ENCODE data around the gene DAPK2.

Gene DAPK2

GRCh38 chr15:63939531-63940130 is 106.7 kb downstream of the DAPK2 start:
- no peak for DNase-seq

GRCh38 chr15:63938486-63939061 is 107.7 kb downstream of the DAPK2 start:
- DNase-seq: no peak

- DNase-seq: peak; percentile 46
Measured at GRCh38 chr15:63933522-63933921, 112.8 kb downstream of the DAPK2 start.

GRCh38 chr15:63931556-63931955 is 114.7 kb downstream of the DAPK2 start:
- no peak for DNase-seq

- DNase-seq: no peak
Measured at GRCh38 chr15:63930034-63930433, 116.3 kb downstream of the DAPK2 start.

GRCh38 chr15:63928185-63928842 is 118.0 kb downstream of the DAPK2 start:
- no peak for DNase-seq

GRCh38 chr15:63923993-63924950 is 122.0 kb downstream of the DAPK2 start:
- no peak for DNase-seq

GRCh38 chr15:63922916-63923315 is 123.4 kb downstream of the DAPK2 start:
- DNase-seq: no peak

- DNase-seq: no peak
Measured at GRCh38 chr15:63922261-63922904, 123.9 kb downstream of the DAPK2 start.

- no peak for DNase-seq
Measured at GRCh38 chr15:63920504-63921175, 125.6 kb downstream of the DAPK2 start.

GRCh38 chr15:63918901-63919348 is 127.4 kb downstream of the DAPK2 start:
- no peak for DNase-seq

GRCh38 chr15:63918317-63918672 is 128.0 kb downstream of the DAPK2 start:
- DNase-seq: no peak

- DNase-seq: no peak
Measured at GRCh38 chr15:63917588-63918316, 128.5 kb downstream of the DAPK2 start.

- no peak for DNase-seq
Measured at GRCh38 chr15:63915873-63916771, 130.2 kb downstream of the DAPK2 start.

GRCh38 chr15:63915209-63915872 is 130.9 kb downstream of the DAPK2 start:
- no peak for DNase-seq

- no peak for DNase-seq
Measured at GRCh38 chr15:63913786-63914315, 132.4 kb downstream of the DAPK2 start.

GRCh38 chr15:63913336-63913735 is 132.9 kb downstream of the DAPK2 start:
- no peak for DNase-seq

- DNase-seq: no peak
Measured at GRCh38 chr15:63912061-63912615, 134.1 kb downstream of the DAPK2 start.

- no peak for DNase-seq
Measured at GRCh38 chr15:63911160-63911559, 135.1 kb downstream of the DAPK2 start.

Data from T1000 (cell line).